ENCODE data around the gene JAKMIP1. TPM values are rescaled to one million over a fixed set of nuclear protein-coding genes. Genes with fewer than 3 reads are reported as not detected.

JAKMIP1 gene
- total RNA-seq, 1 donor from 2014 or later, result 5.5 TPM

DNA sequence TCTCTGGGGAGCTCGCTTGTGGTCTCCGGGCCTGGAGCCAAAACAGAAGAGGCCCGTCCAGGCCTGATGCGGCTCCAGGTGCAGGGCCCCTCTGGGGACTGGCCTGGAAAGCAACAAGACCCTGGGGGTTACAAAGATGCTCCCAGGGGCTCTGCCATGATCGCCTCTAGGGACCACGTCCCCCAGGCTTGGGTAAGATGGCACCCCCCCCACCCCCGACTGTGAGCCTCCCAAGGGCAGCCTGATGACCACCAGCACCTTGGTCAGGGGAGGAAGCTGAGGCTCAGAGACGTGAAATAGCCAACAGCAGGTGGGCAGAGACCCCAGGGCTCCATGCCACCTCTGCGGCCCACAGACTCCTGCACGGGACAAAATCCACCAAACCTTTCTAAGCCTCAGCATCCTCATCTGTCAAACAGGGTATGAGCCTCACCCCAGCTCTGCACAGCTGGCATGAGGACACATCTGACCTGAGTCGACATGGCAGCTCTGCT, 207.5 kb downstream of the JAKMIP1 start:
- H3K27me3 ChIP-seq, result no peaks in the 10 kb centered on the region
- no peak overlapping the region for H2AFZ ChIP-seq (replicated peaks)
- H3K9ac ChIP-seq, result no peak overlapping the region
- Mint-ChIP-seq H3K36me3 (no peaks in the 10 kb centered on the region), H3K27me3 (ENCODE audit: insufficient read depth, low read depth) (peaks cover 8% of the 10 kb centered on the region), H3K4me1 (no peaks in the 10 kb centered on the region), H3K4me3 (no peak overlapping the region), H3K9me3 (no peaks in the 10 kb centered on the region), H3K27ac (no peak overlapping the region)
- no peak for DNase-seq (ENCODE audit: low spot score)
- no peaks in the 10 kb centered on the region for H3K9me3 ChIP-seq (ENCODE audit: low read depth)
- peaks cover 2% of the 10 kb centered on the region for H3F3A ChIP-seq (ENCODE audit: low read depth)
- no peaks in the 10 kb centered on the region for H3K79me2 ChIP-seq (ENCODE audit: low read depth)
- TF ChIP-seq EZH2 (IDR thresholded peaks at IDR 0.05) (no peak), EZH2phosphoT487 (IDR thresholded peaks at IDR 0.05) (no peak)
- TF ChIP-seq, protein P1, sequence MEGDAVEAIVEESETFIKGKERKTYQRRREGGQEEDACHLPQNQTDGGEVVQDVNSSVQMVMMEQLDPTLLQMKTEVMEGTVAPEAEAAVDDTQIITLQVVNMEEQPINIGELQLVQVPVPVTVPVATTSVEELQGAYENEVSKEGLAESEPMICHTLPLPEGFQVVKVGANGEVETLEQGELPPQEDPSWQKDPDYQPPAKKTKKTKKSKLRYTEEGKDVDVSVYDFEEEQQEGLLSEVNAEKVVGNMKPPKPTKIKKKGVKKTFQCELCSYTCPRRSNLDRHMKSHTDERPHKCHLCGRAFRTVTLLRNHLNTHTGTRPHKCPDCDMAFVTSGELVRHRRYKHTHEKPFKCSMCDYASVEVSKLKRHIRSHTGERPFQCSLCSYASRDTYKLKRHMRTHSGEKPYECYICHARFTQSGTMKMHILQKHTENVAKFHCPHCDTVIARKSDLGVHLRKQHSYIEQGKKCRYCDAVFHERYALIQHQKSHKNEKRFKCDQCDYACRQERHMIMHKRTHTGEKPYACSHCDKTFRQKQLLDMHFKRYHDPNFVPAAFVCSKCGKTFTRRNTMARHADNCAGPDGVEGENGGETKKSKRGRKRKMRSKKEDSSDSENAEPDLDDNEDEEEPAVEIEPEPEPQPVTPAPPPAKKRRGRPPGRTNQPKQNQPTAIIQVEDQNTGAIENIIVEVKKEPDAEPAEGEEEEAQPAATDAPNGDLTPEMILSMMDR (IDR thresholded peaks at IDR 0.05), result no peak
- no peaks in the 10 kb centered on the region for H4K20me1 ChIP-seq (ENCODE audit: low read depth)
- H3K27ac ChIP-seq, result no peak overlapping the region
- H3K36me3 ChIP-seq, result no peaks in the 10 kb centered on the region
- H3K4me3 ChIP-seq, result no peak overlapping the region
- no peak overlapping the region for H3K4me2 ChIP-seq
- H3K4me1 ChIP-seq, result no peaks in the 10 kb centered on the region

DNA sequence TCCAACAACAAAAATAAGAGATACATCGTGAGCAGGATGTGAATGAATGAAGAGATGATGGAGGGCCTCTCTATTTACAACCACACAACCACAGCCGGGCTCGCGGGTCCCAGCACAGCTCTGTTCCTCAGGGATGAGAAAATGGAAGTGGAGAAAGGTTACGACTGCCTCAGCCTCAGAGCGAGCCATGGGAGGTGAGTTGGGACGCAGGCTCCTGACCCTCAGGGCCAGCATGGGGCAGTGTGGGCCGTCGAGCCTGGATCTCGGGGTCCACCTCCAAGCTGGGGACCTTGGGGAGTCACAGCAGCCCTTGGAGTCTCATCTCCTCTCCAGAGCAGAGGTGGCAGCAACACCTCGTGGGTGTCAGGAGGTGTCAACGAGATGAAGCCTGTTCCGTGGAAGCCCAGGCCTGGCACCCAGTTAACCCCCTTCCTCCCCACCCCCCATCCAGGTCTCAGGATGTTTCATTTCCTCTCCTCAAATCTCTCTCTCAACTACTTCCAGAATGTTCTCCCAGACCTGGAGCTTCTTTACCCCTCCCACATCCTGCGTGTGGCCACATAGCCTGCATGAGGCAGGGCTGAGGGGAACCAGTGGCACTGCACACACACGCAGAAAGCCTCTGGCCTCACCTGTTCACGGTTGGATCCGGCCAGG, 208.1 kb downstream of the JAKMIP1 start:
- H3K36me3 Mint-ChIP-seq, result no peaks in the 10 kb centered on the region
- no peak overlapping the region for H3K4me3 ChIP-seq
- no peak overlapping the region for H3K4me3 Mint-ChIP-seq
- no peak for DNase-seq (ENCODE audit: low spot score)
- TF ChIP-seq EZH2 (IDR thresholded peaks at IDR 0.05) (no peak), EZH2phosphoT487 (IDR thresholded peaks at IDR 0.05) (no peak)
- TF ChIP-seq, protein P1 (IDR thresholded peaks at IDR 0.05), result no peak
- H3K79me2 ChIP-seq (ENCODE audit: low read depth), result no peaks in the 10 kb centered on the region
- no peaks in the 10 kb centered on the region for H3K4me1 ChIP-seq
- H2AFZ ChIP-seq (replicated peaks), result no peak overlapping the region
- no peaks in the 10 kb centered on the region for H3K4me1 Mint-ChIP-seq
- no peak overlapping the region for H3K27ac ChIP-seq
- H3K27me3 ChIP-seq, result no peaks in the 10 kb centered on the region
- H3K9me3 Mint-ChIP-seq, result no peaks in the 10 kb centered on the region
- H3K27me3 Mint-ChIP-seq (ENCODE audit: insufficient read depth, low read depth), result peaks cover 9% of the 10 kb centered on the region
- H3K4me2 ChIP-seq, result no peak overlapping the region
- H3K36me3 ChIP-seq, result no peaks in the 10 kb centered on the region
- no peak overlapping the region for H3K27ac Mint-ChIP-seq
- H3K9me3 ChIP-seq (ENCODE audit: low read depth), result no peaks in the 10 kb centered on the region
- no peak overlapping the region for H3K9ac ChIP-seq
- peaks cover 2% of the 10 kb centered on the region for H3F3A ChIP-seq (ENCODE audit: low read depth)
- no peaks in the 10 kb centered on the region for H4K20me1 ChIP-seq (ENCODE audit: low read depth)

DNA sequence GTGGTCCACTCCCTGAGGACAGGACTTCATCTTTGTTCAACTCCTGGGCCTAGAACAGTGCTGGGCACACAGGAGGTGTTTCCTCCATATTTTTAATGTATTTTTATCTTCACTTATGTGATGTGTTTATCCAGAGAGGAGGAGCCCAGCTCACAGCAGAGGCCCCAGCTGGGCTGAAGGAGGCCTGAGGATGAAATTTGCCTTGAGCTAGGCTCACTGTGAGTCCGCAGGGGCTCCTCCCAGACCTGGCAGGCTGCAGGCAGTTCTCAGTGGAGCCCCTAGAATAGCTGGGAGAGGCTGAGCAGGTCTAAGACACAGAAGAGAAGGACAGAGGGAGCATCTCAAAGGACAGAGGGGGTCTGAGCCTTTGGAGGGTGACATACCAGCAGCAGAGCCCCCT, 208.9 kb downstream of the JAKMIP1 start:
- Mint-ChIP-seq H3K4me3 (no peak overlapping the region), H3K4me1 (no peaks in the 10 kb centered on the region), H3K9me3 (no peaks in the 10 kb centered on the region), H3K27ac (no peak overlapping the region), H3K36me3 (no peaks in the 10 kb centered on the region), H3K27me3 (ENCODE audit: insufficient read depth, low read depth) (peaks cover 10% of the 10 kb centered on the region)
- Histone ChIP-seq H3K4me3 (no peak overlapping the region), H3K4me2 (no peak overlapping the region), H3F3A (ENCODE audit: low read depth) (no peaks in the 10 kb centered on the region), H3K36me3 (no peaks in the 10 kb centered on the region), H3K79me2 (ENCODE audit: low read depth) (no peaks in the 10 kb centered on the region), H3K27ac (no peak overlapping the region), H2AFZ (replicated peaks) (no peak overlapping the region), H3K4me1 (no peaks in the 10 kb centered on the region), H3K9me3 (ENCODE audit: low read depth) (no peaks in the 10 kb centered on the region), H3K9ac (no peak overlapping the region), H3K27me3 (no peaks in the 10 kb centered on the region), H4K20me1 (ENCODE audit: low read depth) (no peaks in the 10 kb centered on the region)
- DNase-seq (ENCODE audit: low spot score), result no peak
- TF ChIP-seq EZH2 (IDR thresholded peaks at IDR 0.05) (no peak), EZH2phosphoT487 (IDR thresholded peaks at IDR 0.05) (no peak)
- TF ChIP-seq, protein P1 (IDR thresholded peaks at IDR 0.05), result no peak

All from neural progenitor cell (in vitro differentiated cells).